GM19455 (cell line): ENCODE measurements around the gene TRIM49B.
"Not testable (repeated sequence)": the region's sequence is repeated elsewhere in the genome, so short reads cannot be mapped to it uniquely, and the experiment has no call there.

Experiments
- ATAC-seq: cut with Tn5 transposase; IDR thresholded peaks from one replicate; pipeline ENCODE4 v1.9.1; 2021; ENCODE audit not compliant: unreplicated experiment

The TRIM49B gene

GRCh38 chr11:49028523-49028922 is at the start of gene TRIM49B:
TSS of gene TRIM49B (plus strand) at chr11:49028823. CDS start at chr11:49031600, 2,777 bp downstream.
- not testable (repeated sequence) for ATAC-seq

GRCh38 chr11:48983785-48984184 is 44.8 kb upstream of the TRIM49B start, which contains the start of gene TRIM51G:
TSS of gene TRIM51G (minus strand) at chr11:48983885. CDS start at chr11:48981695, 2,190 bp downstream.
- not testable (repeated sequence) for ATAC-seq

GRCh38 chr11:49048229-49048628 is 19.6 kb downstream of the TRIM49B start:
- ATAC-seq = not testable (repeated sequence)

GRCh38 chr11:49049821-49050220 is 21.2 kb downstream of the TRIM49B start:
- ATAC-seq = not testable (repeated sequence)

GRCh38 chr11:49059012-49059411 is 30.4 kb downstream of the TRIM49B start, which contains the start of gene TRIM64C:
TSS of gene TRIM64C (minus strand) at chr11:49059112. CDS start at chr11:49059112, 0 bp downstream.
- ATAC-seq = not testable (repeated sequence)

- not testable (repeated sequence) for ATAC-seq
Observed at GRCh38 chr11:49069897-49070296, 41.3 kb downstream of the TRIM49B start.
